ENCODE data around the gene ANKRD63.

- TF ChIP-seq SP1 (IDR thresholded peaks at IDR 0.05) (no peak), SP1 (CRISPR knock-in tag; IDR thresholded peaks at IDR 0.05) (no peak), PLRG1 (conservative IDR thresholded peaks at IDR 0.05) (no peak), PHF21A (CRISPR knock-in tag; IDR thresholded peaks at IDR 0.05) (no peak), EP300 (IDR thresholded peaks at IDR 0.05; ENCODE audit: low read depth in 2 of 2, low read length in 2 of 2) (no peak), EP300 (CRISPR knock-in tag; IDR thresholded peaks at IDR 0.05; ENCODE audit: borderline replicate concordance) (no peak), CREM (IDR thresholded peaks at IDR 0.05) (no peak), CREM (CRISPR knock-in tag; IDR thresholded peaks at IDR 0.05) (no peak)
Measured at GRCh38 chr15:40320409-40320808, 37.5 kb upstream of the ANKRD63 start.
